ENCODE results near the gene NFIX. TPM values are rescaled to one million over a fixed set of nuclear protein-coding genes. Genes with fewer than 3 reads are reported as not detected.

Gene NFIX
- total and polyA plus RNA-seq, 9 of the 15 experiments (the other 6 are each of a cell fraction or from before 2014, with no cell fraction given) = 0.28 to 26.8 (median 5.4) TPM

DNA sequence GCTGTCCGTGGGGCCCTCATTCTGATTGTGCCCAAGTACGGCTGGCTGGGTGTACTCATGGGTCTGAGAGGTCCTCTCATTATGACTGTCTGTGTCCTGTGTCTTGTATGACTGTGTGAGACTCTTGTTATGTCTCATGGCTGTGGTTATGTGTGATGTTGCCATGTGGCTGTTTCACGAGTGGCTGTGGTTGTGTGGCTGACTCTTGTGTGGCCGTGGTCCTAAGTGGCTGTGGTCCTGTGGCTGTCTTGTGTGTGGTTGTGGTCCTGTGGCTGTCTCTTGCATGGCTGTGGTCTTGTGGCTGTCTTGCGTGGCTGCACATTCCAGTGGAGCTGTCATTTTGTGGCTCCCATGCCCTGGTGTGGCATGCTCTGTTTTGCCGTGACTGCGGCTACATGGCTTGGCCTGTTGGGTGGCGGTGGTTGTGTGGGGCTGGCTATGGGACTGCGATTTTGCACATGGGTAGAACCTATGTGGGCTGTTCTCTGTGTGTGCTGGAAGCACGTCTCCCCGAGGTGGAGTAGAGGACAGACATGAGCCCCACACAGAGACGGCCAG, 104.8 kb downstream of the NFIX start:
- DNase-seq (ENCODE audit: extremely low read depth in 1 of 4, low spot score in 3 of 4) (peak in 1 of 4 experiments; percentile 70), FAIRE-seq (no peak), ATAC-seq (no peak)
- H3K36me3 ChIP-seq (ENCODE audit: control insufficient read depth, insufficient read depth, low read length) = peaks cover 43% of the 10 kb centered on the region
- peaks cover 41 to 82% of the 10 kb centered on the region in 2 experiments for H3K4me1 ChIP-seq (replicated peaks in 1 of 2; ENCODE audit: control insufficient read depth in 2 of 2, insufficient read depth in 2 of 2, low read length in 2 of 2)
- no peak overlapping the region for H2AFZ ChIP-seq (ENCODE audit: low read depth, low read length)
- CTCF ChIA-PET (ENCODE audit: low intra/inter-chr PET ratio) = no interaction called here
- H3K9me3 ChIP-seq (replicated peaks; ENCODE audit: control insufficient read depth, insufficient read depth, low read depth, low read length) = no peaks in the 10 kb centered on the region
- in situ Hi-C loops (cut with MboI) (no loop called here), intact Hi-C loops (cut with micrococcal nuclease) (loop anchor here (10.0 kb wide), 1 partner anchor 135 kb away; no protein-coding TSS in a partner anchor)
- no peaks in the 10 kb centered on the region for H4K20me1 ChIP-seq (replicated peaks; ENCODE audit: control insufficient read depth, insufficient read depth, low read length)
- TSS peak; percentile 10 for BruUV-seq (replicated peaks)
- H3K9ac ChIP-seq (ENCODE audit: insufficient read depth in 1 of 2, low read depth in 2 of 2, low read length in 2 of 2) = peak overlapping the region; percentile 74 to 95
- POLR2A ChIA-PET = interaction anchor here (0.6 to 3.1 kb wide), 9 partner anchors 17 to 123 kb away, joined by 3 to 16 read pairs (median 4); no protein-coding TSS in a partner anchor
- H3K4me2 ChIP-seq (ENCODE audit: insufficient read depth, low read length) = peak overlapping the region; percentile 99
- H3K9me1 ChIP-seq (ENCODE audit: control insufficient read depth, insufficient read depth, low read length) = no peaks in the 10 kb centered on the region
- peak overlapping the region; percentile 98 for H3K4me3 ChIP-seq
- peak overlapping the region; percentile 98 for H3K27ac ChIP-seq (ENCODE audit: extremely low read depth, low read depth, low read length)
- H3K79me2 ChIP-seq (ENCODE audit: control insufficient read depth, insufficient read depth, low read length) = peaks cover 60% of the 10 kb centered on the region
- no peaks in the 10 kb centered on the region for H3K27me3 ChIP-seq (ENCODE audit: control insufficient read depth in 2 of 2, insufficient read depth in 2 of 2, low read length in 2 of 2)
- 66% methylated on average over 11 of the region's 12 CpGs for WGBS (ENCODE audit: insufficient coverage, low coverage, missing lambda C conversion rate)
- TF ChIP-seq NFATC3 (IDR thresholded peaks at IDR 0.05) (no peak), SLC30A9 (CRISPR knock-in tag; IDR thresholded peaks at IDR 0.05) (no peak), SNIP1 (IDR thresholded peaks at IDR 0.05; ENCODE audit: low read depth) (no peak), RREB1 (CRISPR knock-in tag; IDR thresholded peaks at IDR 0.05) (no peak), DMBX1 (CRISPR knock-in tag; IDR thresholded peaks at IDR 0.05; ENCODE audit: borderline replicate concordance) (no peak), TSC22D4 (tag; IDR thresholded peaks at IDR 0.05) (peak; percentile 87; the same call in 1 of the 2 replicates), STAT5B (CRISPR knock-in tag; IDR thresholded peaks at IDR 0.05) (no peak), JUNB (CRISPR knock-in tag; conservative IDR thresholded peaks at IDR 0.05) (no peak), ZNF766 (CRISPR knock-in tag; conservative IDR thresholded peaks at IDR 0.05) (no peak; the same call in 1 of the 2 replicates), SMAD2 (IDR thresholded peaks at IDR 0.05; ENCODE audit: low read depth, low read length) (no peak), FOXA1 (IDR thresholded peaks at IDR 0.05; ENCODE audit: borderline replicate concordance) (peak; percentile 73), ARID1B (IDR thresholded peaks at IDR 0.05) (no peak), ZNF695 (CRISPR knock-in tag; IDR thresholded peaks at IDR 0.05) (no peak)
- TF ChIP-seq, protein P1, sequence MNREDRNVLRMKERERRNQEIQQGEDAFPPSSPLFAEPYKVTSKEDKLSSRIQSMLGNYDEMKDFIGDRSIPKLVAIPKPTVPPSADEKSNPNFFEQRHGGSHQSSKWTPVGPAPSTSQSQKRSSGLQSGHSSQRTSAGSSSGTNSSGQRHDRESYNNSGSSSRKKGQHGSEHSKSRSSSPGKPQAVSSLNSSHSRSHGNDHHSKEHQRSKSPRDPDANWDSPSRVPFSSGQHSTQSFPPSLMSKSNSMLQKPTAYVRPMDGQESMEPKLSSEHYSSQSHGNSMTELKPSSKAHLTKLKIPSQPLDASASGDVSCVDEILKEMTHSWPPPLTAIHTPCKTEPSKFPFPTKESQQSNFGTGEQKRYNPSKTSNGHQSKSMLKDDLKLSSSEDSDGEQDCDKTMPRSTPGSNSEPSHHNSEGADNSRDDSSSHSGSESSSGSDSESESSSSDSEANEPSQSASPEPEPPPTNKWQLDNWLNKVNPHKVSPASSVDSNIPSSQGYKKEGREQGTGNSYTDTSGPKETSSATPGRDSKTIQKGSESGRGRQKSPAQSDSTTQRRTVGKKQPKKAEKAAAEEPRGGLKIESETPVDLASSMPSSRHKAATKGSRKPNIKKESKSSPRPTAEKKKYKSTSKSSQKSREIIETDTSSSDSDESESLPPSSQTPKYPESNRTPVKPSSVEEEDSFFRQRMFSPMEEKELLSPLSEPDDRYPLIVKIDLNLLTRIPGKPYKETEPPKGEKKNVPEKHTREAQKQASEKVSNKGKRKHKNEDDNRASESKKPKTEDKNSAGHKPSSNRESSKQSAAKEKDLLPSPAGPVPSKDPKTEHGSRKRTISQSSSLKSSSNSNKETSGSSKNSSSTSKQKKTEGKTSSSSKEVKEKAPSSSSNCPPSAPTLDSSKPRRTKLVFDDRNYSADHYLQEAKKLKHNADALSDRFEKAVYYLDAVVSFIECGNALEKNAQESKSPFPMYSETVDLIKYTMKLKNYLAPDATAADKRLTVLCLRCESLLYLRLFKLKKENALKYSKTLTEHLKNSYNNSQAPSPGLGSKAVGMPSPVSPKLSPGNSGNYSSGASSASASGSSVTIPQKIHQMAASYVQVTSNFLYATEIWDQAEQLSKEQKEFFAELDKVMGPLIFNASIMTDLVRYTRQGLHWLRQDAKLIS (CRISPR knock-in tag; IDR thresholded peaks at IDR 0.05) = peak; percentile 64; the same call in 1 of the 2 replicates
